ENCODE data around the gene CDCP1.

The CDCP1 gene

DNA sequence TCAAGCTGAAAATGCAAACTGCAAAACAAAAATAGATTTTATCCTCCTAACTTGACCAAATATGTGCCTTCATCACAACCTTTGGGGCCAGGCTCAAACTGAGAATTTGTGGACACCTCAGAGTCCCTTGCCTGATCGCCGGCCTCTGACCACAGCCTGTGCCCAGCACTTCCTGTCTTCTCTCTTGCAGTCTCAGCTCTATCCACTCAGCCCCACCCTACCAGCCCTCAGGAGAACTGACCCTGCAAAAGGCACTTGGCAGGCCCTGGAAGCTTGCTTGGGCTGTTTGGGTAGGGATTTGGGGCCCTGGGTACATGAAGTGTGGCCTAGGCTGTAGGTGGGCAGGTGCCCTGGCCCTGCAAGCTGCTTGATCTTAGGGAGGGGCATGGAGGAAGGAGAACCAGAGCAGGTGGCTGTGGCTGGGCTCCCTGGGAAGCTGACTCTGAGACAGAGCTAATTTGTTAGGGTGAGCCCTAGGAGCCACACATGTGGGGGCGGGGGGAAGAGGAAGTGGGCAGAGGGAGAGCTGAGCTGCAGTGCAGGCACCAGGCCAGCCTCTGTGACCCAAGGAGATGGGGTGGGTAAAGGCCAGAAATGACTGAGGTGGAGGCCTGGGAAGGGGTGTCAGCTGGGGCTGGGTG is 111.4 kb downstream of the CDCP1 start:
- no peak for DNase-seq (ENCODE audit: low read depth)

DNA sequence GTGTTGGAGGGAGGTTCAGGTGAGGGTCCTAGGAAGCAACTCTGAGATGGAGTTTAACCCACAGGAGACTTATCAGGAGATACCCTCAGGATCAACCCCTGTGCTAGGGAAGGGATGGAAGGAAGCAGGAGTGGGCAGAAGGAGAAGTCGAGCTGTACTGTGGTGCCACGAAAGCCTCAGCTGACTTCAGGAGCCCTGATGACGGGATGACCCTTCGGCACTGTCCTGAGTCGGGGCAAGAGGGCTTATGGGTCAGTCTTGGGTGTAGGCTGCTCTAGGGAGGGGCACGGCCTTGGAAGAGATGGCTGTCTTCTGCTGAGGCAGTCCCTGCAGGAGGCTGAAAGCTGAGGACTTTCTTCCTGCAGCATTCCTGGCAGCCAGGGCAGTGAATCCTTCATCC is 112.4 kb downstream of the CDCP1 start:
- H3K4me3 ChIP-seq (ENCODE audit: control insufficient read depth, low read depth, low read length): no peak overlapping the region
- no peak for DNase-seq (ENCODE audit: low read depth)
- TF ChIP-seq, protein P1, sequence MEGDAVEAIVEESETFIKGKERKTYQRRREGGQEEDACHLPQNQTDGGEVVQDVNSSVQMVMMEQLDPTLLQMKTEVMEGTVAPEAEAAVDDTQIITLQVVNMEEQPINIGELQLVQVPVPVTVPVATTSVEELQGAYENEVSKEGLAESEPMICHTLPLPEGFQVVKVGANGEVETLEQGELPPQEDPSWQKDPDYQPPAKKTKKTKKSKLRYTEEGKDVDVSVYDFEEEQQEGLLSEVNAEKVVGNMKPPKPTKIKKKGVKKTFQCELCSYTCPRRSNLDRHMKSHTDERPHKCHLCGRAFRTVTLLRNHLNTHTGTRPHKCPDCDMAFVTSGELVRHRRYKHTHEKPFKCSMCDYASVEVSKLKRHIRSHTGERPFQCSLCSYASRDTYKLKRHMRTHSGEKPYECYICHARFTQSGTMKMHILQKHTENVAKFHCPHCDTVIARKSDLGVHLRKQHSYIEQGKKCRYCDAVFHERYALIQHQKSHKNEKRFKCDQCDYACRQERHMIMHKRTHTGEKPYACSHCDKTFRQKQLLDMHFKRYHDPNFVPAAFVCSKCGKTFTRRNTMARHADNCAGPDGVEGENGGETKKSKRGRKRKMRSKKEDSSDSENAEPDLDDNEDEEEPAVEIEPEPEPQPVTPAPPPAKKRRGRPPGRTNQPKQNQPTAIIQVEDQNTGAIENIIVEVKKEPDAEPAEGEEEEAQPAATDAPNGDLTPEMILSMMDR (conservative IDR thresholded peaks at IDR 0.05; ENCODE audit: control insufficient read depth, insufficient read depth, low read depth, low read length): no peak

More for the DNA sequence above, 111.4 kb downstream of the CDCP1 start:
- no peak overlapping the region for H3K4me3 ChIP-seq (ENCODE audit: control insufficient read depth, low read depth, low read length)
- TF ChIP-seq, protein P1 (conservative IDR thresholded peaks at IDR 0.05; ENCODE audit: control insufficient read depth, insufficient read depth, low read depth, low read length): no peak
